GM18520 (cell line): ENCODE results near the gene APOA1.

ENCODE experiments used
- ATAC-seq: cut with Tn5 transposase; IDR thresholded peaks from one replicate; pipeline ENCODE4 v1.9.1; 2021; ENCODE audit not compliant: unreplicated experiment

The APOA1 gene

GRCh38 chr11:116859175-116859574, 21.8 kb upstream of the APOA1 start:
- ATAC-seq = no peak

GRCh38 chr11:116857936-116858335, 20.5 kb upstream of the APOA1 start:
- ATAC-seq = no peak

GRCh38 chr11:116857316-116857715, 19.9 kb upstream of the APOA1 start:
- ATAC-seq = no peak

GRCh38 chr11:116856423-116856822, 19.0 kb upstream of the APOA1 start:
- no peak for ATAC-seq

GRCh38 chr11:116855413-116855812, 18.0 kb upstream of the APOA1 start:
- ATAC-seq = no peak

GRCh38 chr11:116853461-116854073, 16.1 kb upstream of the APOA1 start:
- ATAC-seq = peak; percentile 95

- ATAC-seq = no peak
These were observed 15.0 kb upstream of the APOA1 start for GRCh38 chr11:116852261-116853031.

GRCh38 chr11:116851626-116852025, 14.2 kb upstream of the APOA1 start:
- ATAC-seq = no peak

GRCh38 chr11:116849486-116849885, 12.1 kb upstream of the APOA1 start:
- no peak for ATAC-seq

- no peak for ATAC-seq
These were observed 11.6 kb upstream of the APOA1 start for GRCh38 chr11:116849060-116849459.

- ATAC-seq = no peak
These were observed 10.2 kb upstream of the APOA1 start for GRCh38 chr11:116847612-116848011.

- ATAC-seq = no peak
These were observed 7.3 kb upstream of the APOA1 start for GRCh38 chr11:116844722-116845121.

GRCh38 chr11:116843661-116844060, 6.2 kb upstream of the APOA1 start:
- ATAC-seq = no peak

- ATAC-seq = no peak
These were observed 5.5 kb upstream of the APOA1 start for GRCh38 chr11:116842909-116843308.

- no peak for ATAC-seq
These were observed 4.7 kb upstream of the APOA1 start for GRCh38 chr11:116842117-116842516.

GRCh38 chr11:116840746-116841296, 3.4 kb upstream of the APOA1 start:
- no peak for ATAC-seq

GRCh38 chr11:116840224-116840745, 2.9 kb upstream of the APOA1 start:
- ATAC-seq = no peak

GRCh38 chr11:116838321-116839084, 1.1 kb upstream of the APOA1 start:
- ATAC-seq = no peak

GRCh38 chr11:116836632-116836991, 810 bp downstream of the APOA1 start:
- ATAC-seq = no peak

GRCh38 chr11:116835791-116836631, 1.4 kb downstream of the APOA1 start:
- ATAC-seq = peak; percentile 52
